LNCAP (cell line): ENCODE data around the gene RHBDD3.

Source experiments
- TF ChIP-seq, protein P1 (sequence below): fragments of 450-650 bp; IDR thresholded peaks from 2 replicates; pipeline ENCODE4 v1.5.1; 2017; ENCODE audit warnings: mild to moderate bottlenecking

Gene RHBDD3

DNA sequence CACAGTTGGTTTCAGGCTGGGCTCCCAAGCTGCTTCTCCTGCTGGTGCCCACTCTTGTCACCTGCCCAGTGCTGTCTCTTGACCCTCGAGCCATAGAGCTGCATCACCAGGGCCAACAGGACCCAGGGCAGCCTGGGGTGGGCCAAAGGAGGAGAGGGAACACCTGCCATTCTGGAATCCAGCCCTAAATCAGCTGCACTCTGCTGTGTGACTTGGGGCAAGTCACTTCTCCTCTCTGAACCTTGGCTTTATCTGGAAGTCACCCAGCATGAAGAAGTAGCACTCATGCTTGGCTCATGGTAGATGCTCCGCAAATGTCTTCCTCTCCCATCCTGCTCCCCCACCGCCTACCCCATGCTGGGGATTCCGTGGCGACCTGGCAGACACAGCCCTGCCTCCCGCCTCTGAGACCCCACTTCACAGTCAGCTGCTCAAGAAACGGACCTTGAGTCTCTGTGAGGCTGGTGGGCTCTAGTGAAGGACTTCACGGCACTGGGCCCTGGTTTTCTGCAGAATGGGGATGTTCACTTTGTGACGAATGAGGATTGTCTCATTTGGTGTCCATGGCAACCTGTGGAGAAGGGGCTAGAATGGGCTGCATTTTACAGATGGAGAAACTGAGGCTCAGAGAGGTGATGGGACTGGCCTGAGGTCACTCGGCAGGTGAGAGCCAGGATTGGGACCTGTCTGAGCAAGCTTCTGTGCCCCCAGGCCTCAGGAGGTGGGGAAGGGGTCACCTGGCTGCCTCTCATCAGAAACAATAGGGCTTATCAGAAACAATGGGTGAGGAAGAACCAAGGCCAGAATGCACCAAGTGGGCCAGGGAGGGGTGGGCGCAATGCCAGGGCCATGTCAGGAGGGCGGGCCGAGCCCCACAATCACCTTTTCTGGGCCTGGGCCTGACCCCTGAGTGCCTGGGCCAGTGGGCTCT is 49.7 kb downstream of the RHBDD3 start:
- TF ChIP-seq, protein P1, sequence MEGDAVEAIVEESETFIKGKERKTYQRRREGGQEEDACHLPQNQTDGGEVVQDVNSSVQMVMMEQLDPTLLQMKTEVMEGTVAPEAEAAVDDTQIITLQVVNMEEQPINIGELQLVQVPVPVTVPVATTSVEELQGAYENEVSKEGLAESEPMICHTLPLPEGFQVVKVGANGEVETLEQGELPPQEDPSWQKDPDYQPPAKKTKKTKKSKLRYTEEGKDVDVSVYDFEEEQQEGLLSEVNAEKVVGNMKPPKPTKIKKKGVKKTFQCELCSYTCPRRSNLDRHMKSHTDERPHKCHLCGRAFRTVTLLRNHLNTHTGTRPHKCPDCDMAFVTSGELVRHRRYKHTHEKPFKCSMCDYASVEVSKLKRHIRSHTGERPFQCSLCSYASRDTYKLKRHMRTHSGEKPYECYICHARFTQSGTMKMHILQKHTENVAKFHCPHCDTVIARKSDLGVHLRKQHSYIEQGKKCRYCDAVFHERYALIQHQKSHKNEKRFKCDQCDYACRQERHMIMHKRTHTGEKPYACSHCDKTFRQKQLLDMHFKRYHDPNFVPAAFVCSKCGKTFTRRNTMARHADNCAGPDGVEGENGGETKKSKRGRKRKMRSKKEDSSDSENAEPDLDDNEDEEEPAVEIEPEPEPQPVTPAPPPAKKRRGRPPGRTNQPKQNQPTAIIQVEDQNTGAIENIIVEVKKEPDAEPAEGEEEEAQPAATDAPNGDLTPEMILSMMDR: no peak

DNA sequence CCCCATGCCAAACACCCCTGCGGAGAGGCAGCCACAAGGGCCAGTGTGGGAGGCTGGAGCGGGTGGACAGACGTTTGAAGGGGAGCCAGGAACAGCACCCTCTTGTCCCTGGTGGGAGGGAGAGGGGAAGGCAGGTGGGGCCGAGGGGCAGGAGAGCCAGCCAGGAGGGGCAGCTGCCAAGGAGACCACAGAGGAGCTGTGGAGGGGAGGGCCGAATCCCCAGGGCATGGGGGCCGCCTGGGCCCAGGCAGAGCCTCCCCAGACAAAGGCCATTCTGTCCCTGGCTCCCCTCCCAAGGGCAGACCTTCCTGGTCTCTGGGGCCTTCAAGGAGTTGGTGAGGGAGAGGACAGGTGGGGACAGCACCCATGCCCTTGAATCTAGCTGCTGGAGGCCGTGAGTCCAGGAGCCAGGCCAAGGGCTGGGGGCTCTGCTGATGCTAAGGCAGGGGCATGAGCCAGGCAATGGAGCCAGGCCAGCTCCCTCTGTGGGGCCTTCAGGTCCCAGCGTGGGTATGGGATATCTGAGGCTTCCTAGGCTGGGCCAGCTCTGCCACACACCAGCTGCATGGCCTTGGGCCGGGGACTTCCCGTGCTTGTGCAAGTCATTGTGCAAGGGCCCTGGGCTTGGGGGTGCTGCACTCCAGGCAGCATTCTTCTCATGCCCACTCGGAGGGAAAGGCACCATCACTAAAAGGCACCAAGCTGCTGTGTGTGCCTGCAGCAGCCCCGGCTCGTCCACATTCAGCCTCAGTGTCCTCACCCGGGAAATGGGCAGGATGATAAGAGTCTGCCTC is 50.7 kb downstream of the RHBDD3 start:
- TF ChIP-seq, protein P1: no peak

DNA sequence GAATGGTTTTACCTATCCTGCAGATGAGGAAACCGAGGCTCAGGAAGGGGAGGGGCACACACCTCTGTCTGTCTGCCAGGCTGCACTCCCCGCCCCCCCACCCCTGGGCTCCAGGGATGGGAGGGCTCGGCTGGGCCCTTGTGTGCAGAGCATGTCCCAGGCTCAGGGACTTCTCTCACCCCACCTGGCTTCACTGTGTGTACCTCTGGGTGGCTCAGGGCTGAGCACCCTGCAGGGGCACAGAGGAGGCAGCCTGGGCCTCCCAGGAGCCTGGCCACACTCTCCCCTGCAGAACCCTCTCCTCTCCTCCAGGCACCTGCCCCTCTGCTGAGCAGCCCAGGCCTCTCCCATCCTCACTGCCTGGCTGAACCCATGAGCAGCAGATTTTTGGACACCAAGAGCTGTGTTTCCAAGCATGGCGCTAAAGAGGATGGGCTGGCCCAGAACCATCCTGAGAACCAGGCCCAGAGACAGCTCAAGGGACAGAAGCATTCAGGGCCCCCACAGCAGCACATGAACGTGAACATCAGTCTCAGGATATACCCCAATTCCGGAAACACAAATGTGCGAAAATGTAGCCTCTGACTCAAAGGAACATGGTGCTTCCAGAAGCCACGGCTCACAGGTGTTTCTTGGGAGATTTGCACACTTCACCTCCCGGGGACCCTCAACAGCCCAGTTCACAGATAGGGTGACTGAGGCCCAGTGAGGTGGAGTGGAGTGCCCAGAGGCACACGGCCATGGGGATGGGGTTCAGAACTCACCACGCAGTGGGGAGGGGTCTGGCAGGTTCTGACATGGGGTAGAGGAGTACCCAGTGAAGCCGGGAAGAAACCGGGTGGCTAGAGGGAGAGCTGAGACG is 51.5 kb downstream of the RHBDD3 start:
- TF ChIP-seq, protein P1: no peak

DNA sequence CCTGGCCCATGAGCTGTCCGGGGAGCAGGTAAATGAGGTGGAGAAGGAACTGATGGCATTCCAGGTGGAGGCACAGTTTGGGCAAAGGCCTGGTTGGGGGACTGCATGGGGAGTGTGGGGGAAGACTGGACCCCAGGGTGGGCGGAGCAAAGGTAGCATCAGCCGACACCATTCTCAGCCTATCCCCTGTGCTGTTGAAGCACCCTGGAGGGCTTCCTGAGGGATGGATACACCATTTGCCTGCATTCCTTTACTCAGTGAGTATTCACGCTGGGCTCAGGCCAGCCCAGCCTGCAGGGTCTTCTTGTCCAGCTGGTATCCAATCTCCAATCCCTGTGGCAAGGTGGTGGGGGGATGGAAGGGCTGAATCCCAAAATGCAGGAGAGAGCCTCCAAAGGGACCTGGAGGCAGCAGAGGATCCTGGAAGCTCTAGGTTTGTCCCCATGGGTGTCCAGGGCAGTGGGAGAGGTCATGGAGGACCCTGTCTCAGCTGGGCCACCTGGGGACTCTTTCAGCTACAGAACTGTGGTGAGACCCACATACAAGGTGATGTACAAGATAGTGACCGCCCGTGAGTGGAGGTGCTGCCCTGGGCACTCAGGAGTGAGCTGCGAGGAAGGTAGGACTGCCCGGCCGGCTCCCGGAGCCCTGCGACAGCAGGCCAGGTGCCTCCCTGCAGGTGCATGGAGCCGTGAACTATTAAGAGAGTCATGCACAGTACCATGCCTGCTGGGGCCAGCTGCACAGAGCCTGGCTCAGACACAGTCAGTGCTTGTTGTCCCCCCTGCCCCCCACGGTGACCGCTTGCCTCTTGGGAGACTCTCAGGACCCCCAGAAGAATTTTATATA is 52.5 kb downstream of the RHBDD3 start:
- TF ChIP-seq, protein P1: no peak

DNA sequence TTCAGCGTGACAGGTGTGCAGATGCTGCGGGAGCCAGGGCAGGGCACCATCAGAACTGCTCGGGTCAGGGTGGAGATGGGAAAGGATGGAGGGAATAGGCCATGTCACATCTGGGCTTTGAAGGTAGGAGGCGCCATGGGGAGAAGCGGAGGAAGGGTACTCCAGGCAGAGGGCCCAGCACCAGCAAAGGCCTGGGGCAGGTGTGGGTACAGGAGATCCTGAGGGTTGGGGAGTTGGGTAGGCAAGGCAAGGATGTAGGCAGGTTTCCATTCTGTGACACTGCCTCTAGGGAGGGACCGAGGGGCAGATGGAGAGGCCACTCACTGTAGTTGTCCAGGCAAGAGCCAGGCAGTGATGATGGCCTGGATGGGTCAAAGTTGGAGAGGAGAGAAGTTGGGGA is 53.5 kb downstream of the RHBDD3 start:
- TF ChIP-seq, protein P1: no peak

DNA sequence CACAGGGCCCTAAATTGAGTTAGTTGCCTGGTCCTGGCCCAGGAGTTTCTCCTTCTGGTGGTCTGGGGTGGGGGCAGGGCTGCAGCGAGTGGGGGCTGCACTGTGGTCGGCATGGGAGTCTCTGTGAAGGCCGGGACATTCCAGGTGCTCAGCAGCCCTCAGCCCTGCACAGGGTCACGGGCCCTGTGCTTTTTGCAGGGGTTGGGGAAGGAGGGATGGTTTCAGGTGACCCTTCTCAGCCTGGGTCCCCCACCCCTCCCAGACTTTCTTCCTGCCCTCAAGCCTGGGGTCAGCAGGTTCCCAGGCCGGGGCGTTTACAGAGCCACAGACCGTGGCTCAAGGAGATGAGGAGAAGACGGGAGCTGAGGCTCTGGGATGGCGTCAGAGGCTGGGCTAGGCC is 54.3 kb downstream of the RHBDD3 start:
- TF ChIP-seq, protein P1: no peak
